H1 (cell line): Measurements from ENCODE around the gene ST6GALNAC3. TPM values are rescaled to one million over a fixed set of nuclear protein-coding genes. Genes with fewer than 3 reads are reported as not detected.

Experiments
- EZH2 ChIP-seq: fragments of 200-600 bp; sonication (generic); IDR thresholded peaks from 2 replicates; pipeline ENCODE4 v1.7.1; 2012; ENCODE audit warnings: low read depth, mild to moderate bottlenecking, moderate library complexity, low read length, inconsistent platforms; ENCODE audit not compliant: severe bottlenecking
- PHF8 ChIP-seq: fragments of 200-600 bp; sonication (generic); conservative IDR thresholded peaks from 2 replicates; pipeline ENCODE4 v1.7.1; 2012; ENCODE audit warnings: low read depth, mild to moderate bottlenecking, inconsistent platforms, low read length, moderate library complexity
- POLR2AphosphoS5 ChIP-seq: IDR thresholded peaks from 2 replicates; pipeline ENCODE4 v1.6.1; 2011; ENCODE audit warnings: low read depth, low read length
- RNF2 ChIP-seq: fragments of 200-900, 300-1000 bp; sonication (generic); IDR thresholded peaks from 2 replicates; pipeline ENCODE4 v1.7.1; 2016; ENCODE audit warnings: borderline replicate concordance, low read depth, mild to moderate bottlenecking, antibody characterized with exemption, low read length; ENCODE audit not compliant: poor library complexity, severe bottlenecking; ENCODE audit errors: missing control alignments
- SP4 ChIP-seq: IDR thresholded peaks from 2 replicates; pipeline ENCODE4 v1.6.1; 2012; ENCODE audit warnings: low read length, inconsistent platforms
- polyA plus RNA-seq, 7 experiments: library from polyadenylated mRNA; depleted of rRNA in 3 of 7; stranded (reverse) in 5 of 7; unstranded in 2 of 7; fragments of >200 nt in 5 of 7; fragments of 200-250 nt in 2 of 7; gene quantifications; 1 replicate in 5 of 7; 2 replicates in 1 of 7; 4 replicates in 1 of 7; pipeline versions ENCODE4 v1.2.1 to v1.2.3, GENCODE V29; 2011 to 2013; ENCODE audit warnings: missing spikeins in 2 of 7, mixed read lengths in 2 of 7
- total RNA-seq: library from RNA; stranded (reverse); fragmentation: NEBNext Ultra II Directional; extraction: Animal tissue kit (Norgen Biotek cat#: 25700); gene quantifications from 2 replicates; pipeline ENCODE4 v1.2.1, GENCODE V29; 2021
- TF ChIP-seq, protein P1 (sequence below): fragments of 300-600 bp; sonication (generic); IDR thresholded peaks from 2 replicates; pipeline ENCODE4 v1.7.1; 2012; ENCODE audit warnings: low read length, moderate library complexity, mild to moderate bottlenecking, inconsistent platforms; ENCODE audit not compliant: insufficient replicate concordance

The ST6GALNAC3 gene
- total and polyA plus RNA-seq, 2 of the 8 experiments (the other 6 are each of a cell fraction or from before 2014, with no cell fraction given): 4.9 to 19.0 TPM

GRCh38 chr1:76066394-76066793 lies 8.2 kb upstream of the ST6GALNAC3 start (continued):
- TF ChIP-seq, protein P1, sequence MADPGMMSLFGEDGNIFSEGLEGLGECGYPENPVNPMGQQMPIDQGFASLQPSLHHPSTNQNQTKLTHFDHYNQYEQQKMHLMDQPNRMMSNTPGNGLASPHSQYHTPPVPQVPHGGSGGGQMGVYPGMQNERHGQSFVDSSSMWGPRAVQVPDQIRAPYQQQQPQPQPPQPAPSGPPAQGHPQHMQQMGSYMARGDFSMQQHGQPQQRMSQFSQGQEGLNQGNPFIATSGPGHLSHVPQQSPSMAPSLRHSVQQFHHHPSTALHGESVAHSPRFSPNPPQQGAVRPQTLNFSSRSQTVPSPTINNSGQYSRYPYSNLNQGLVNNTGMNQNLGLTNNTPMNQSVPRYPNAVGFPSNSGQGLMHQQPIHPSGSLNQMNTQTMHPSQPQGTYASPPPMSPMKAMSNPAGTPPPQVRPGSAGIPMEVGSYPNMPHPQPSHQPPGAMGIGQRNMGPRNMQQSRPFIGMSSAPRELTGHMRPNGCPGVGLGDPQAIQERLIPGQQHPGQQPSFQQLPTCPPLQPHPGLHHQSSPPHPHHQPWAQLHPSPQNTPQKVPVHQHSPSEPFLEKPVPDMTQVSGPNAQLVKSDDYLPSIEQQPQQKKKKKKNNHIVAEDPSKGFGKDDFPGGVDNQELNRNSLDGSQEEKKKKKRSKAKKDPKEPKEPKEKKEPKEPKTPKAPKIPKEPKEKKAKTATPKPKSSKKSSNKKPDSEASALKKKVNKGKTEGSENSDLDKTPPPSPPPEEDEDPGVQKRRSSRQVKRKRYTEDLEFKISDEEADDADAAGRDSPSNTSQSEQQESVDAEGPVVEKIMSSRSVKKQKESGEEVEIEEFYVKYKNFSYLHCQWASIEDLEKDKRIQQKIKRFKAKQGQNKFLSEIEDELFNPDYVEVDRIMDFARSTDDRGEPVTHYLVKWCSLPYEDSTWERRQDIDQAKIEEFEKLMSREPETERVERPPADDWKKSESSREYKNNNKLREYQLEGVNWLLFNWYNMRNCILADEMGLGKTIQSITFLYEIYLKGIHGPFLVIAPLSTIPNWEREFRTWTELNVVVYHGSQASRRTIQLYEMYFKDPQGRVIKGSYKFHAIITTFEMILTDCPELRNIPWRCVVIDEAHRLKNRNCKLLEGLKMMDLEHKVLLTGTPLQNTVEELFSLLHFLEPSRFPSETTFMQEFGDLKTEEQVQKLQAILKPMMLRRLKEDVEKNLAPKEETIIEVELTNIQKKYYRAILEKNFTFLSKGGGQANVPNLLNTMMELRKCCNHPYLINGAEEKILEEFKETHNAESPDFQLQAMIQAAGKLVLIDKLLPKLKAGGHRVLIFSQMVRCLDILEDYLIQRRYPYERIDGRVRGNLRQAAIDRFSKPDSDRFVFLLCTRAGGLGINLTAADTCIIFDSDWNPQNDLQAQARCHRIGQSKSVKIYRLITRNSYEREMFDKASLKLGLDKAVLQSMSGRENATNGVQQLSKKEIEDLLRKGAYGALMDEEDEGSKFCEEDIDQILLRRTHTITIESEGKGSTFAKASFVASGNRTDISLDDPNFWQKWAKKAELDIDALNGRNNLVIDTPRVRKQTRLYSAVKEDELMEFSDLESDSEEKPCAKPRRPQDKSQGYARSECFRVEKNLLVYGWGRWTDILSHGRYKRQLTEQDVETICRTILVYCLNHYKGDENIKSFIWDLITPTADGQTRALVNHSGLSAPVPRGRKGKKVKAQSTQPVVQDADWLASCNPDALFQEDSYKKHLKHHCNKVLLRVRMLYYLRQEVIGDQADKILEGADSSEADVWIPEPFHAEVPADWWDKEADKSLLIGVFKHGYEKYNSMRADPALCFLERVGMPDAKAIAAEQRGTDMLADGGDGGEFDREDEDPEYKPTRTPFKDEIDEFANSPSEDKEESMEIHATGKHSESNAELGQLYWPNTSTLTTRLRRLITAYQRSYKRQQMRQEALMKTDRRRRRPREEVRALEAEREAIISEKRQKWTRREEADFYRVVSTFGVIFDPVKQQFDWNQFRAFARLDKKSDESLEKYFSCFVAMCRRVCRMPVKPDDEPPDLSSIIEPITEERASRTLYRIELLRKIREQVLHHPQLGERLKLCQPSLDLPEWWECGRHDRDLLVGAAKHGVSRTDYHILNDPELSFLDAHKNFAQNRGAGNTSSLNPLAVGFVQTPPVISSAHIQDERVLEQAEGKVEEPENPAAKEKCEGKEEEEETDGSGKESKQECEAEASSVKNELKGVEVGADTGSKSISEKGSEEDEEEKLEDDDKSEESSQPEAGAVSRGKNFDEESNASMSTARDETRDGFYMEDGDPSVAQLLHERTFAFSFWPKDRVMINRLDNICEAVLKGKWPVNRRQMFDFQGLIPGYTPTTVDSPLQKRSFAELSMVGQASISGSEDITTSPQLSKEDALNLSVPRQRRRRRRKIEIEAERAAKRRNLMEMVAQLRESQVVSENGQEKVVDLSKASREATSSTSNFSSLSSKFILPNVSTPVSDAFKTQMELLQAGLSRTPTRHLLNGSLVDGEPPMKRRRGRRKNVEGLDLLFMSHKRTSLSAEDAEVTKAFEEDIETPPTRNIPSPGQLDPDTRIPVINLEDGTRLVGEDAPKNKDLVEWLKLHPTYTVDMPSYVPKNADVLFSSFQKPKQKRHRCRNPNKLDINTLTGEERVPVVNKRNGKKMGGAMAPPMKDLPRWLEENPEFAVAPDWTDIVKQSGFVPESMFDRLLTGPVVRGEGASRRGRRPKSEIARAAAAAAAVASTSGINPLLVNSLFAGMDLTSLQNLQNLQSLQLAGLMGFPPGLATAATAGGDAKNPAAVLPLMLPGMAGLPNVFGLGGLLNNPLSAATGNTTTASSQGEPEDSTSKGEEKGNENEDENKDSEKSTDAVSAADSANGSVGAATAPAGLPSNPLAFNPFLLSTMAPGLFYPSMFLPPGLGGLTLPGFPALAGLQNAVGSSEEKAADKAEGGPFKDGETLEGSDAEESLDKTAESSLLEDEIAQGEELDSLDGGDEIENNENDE: no peak
- TF ChIP-seq SP4 (no peak), PHF8 (no peak), POLR2AphosphoS5 (no peak), EZH2 (no peak), RNF2 (no peak)
